ENCODE results near the gene CD320. TPM values are rescaled to one million over a fixed set of nuclear protein-coding genes. Genes with fewer than 3 reads are reported as not detected.

Gene CD320
- total RNA-seq, 2 donors from 2014 or later, result 48.8 to 51.0 TPM

DNA sequence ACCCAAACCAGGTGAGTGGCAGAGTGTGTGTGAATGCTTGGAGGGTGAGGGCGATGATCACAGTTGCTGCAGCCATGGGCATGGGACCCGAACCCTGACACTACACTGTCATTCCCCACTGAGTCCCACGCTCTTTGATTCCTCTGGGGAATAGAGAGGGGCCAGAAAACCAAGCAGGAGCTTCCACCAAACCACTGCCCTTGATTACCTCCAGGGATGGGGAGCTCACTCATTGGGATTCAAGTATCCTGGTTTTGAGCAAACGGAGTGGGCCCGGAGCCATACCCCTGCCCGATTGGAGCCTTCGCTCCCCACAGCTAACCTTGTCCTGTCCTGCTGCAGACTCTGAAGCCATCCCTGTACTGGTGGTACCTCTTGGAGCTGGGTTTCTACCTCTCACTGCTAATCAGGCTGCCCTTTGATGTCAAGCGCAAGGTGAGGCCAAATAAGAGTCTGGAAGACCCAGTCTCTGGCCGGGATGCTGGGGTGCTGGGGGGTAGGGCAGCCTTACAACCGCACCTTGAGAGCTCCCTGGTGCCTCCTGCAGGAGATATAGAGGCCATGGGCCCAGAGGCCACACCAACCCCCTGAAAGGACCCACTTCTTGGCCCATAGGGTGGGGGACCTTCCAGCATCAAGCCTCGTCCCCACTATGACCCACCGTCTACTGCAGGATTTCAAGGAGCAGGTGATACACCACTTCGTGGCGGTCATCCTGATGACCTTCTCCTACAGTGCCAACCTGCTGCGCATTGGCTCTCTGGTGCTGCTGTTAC is 51.7 kb downstream of the CD320 start:
- no peak for DNase-seq (ENCODE audit: low spot score)
- no peaks in the 10 kb centered on the region for H3K27me3 ChIP-seq
- no peak overlapping the region for H3K4me3 ChIP-seq
- no peak for TF ChIP-seq CTCF (IDR thresholded peaks at IDR 0.05)
- no peaks in the 10 kb centered on the region for H3K9me3 ChIP-seq
- peaks cover 0 to 4% of the 10 kb centered on the region in 2 donors for H3K4me1 ChIP-seq
- no peak overlapping the region for H3K27ac ChIP-seq
- H3K36me3 ChIP-seq, result peaks cover 32% of the 10 kb centered on the region

- no peak overlapping the region for H3K4me3 ChIP-seq
- no peaks in the 10 kb centered on the region for H3K27me3 ChIP-seq
- H3K36me3 ChIP-seq, result peaks cover 32% of the 10 kb centered on the region
- no peak for DNase-seq (ENCODE audit: low spot score)
- no peaks in the 10 kb centered on the region for H3K9me3 ChIP-seq
- no peak for TF ChIP-seq CTCF (IDR thresholded peaks at IDR 0.05)
- H3K27ac ChIP-seq, result no peak overlapping the region
- H3K4me1 ChIP-seq, result peaks cover 0 to 12% of the 10 kb centered on the region in 2 donors
Observed at GRCh38 chr19:8255426-8256125, 52.6 kb downstream of the CD320 start.

DNA sequence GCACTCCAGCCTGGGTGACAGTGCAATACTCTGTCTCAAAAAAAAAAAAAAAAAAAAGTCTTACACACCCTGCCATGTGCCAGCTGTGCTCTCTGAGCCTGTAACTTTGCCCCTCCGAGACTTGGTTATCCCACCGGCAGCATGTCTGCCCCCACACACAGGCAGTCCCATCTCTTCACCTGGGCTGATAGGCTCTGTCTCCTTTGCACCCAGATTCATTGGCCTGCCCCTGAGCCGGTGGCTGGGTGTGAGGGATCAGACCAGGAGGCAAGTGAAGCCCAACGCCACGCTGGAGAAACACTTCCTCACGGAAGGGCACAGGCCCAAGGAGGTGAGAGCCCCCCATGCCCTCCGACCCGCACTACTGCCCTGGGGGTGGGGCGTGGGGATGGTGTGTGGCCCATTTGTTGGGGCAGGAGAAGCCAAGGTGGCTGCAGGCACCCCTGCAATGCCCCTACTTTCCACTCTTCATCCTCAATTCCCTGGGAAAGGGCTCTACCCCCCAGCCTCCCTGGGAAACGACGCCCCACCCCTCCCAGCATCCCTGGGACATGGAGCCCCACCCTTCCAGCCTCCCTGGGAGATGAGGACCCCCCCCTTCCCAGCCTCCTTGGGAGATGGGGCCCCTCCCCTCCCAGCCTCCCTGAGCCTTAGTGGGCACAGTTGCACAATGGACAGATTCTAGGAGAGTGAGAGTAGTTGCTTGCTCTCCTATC is 53.7 kb downstream of the CD320 start:
- no peak for DNase-seq (ENCODE audit: low spot score)
- peaks cover 32% of the 10 kb centered on the region for H3K36me3 ChIP-seq
- peaks cover 0 to 17% of the 10 kb centered on the region in 2 donors for H3K4me1 ChIP-seq
- H3K27me3 ChIP-seq, result no peaks in the 10 kb centered on the region
- H3K9me3 ChIP-seq, result no peaks in the 10 kb centered on the region
- no peak for TF ChIP-seq CTCF (IDR thresholded peaks at IDR 0.05)
- no peak overlapping the region for H3K4me3 ChIP-seq
- H3K27ac ChIP-seq, result no peak overlapping the region

GRCh38 chr19:8253678-8254077 is 54.5 kb downstream of the CD320 start:
- Histone ChIP-seq H3K27ac (no peak overlapping the region), H3K4me3 (no peak overlapping the region), H3K36me3 (peaks cover 32% of the 10 kb centered on the region), H3K9me3 (no peaks in the 10 kb centered on the region), H3K4me1 (peaks cover 0 to 17% of the 10 kb centered on the region in 2 donors), H3K27me3 (no peaks in the 10 kb centered on the region)
- TF ChIP-seq CTCF (IDR thresholded peaks at IDR 0.05), result no peak
- no peak for DNase-seq (ENCODE audit: low spot score)

DNA sequence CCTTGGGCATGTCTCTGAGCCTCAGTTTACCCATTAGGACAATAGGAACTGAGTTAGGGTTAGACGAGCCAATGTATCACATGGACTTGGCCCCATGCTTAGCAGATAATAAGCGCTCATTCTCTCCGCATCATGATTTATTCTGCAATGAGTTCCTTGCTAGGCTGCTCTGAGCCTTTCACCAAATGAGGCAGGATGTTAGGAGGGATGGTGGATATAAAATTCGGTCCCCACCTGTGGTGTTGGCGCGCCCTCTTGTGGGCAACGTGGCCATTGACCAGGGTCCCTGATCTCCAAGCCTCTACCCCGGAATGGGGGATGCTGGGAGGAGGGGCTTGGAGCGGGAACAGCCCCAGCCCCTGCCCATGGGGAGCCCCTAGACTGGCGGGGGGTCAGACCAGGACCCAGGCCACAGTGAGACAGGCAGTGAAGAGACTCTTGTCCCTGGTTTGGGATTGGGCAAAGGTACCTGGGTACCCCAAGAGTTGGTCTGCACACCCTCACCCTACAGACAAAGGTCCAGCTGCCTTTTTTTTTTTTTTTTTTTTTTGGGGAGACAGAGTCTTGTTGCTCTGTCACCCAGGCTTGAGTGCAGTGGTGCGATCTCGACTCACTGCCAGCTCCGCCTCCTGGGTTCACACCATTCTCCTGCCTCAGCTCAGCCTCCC is 55.1 kb downstream of the CD320 start:
- TF ChIP-seq CTCF (IDR thresholded peaks at IDR 0.05), result peak; percentile 86 to 96
- Histone ChIP-seq H3K36me3 (peaks cover 30% of the 10 kb centered on the region), H3K27me3 (no peaks in the 10 kb centered on the region), H3K27ac (no peak overlapping the region), H3K9me3 (no peaks in the 10 kb centered on the region), H3K4me1 (peaks cover 0 to 17% of the 10 kb centered on the region in 2 donors), H3K4me3 (no peak overlapping the region)
- peak; percentile 89 for DNase-seq (ENCODE audit: low spot score)

Other genes with a start within 250 kb of the CD320 start
- not detected for gene FBN3, start 158.8 kb downstream of the CD320 start, total RNA-seq
- gene CERS4, start 99.0 kb downstream of the CD320 start, total RNA-seq, result 10 to 100 TPM; 19.4 to 20.5 TPM
- gene NDUFA7, start 13.0 kb upstream of the CD320 start, total RNA-seq, result 10 to 100 TPM; 81.0 to 82.0 TPM
- gene RPS28, start 13.1 kb upstream of the CD320 start, total RNA-seq, result 100 to 1,000 TPM; 158 to 402 TPM
- 10 to 100 TPM; 12.8 to 18.4 TPM for gene KANK3, start 34.9 kb upstream of the CD320 start, total RNA-seq
- gene ANGPTL4, start 55.8 kb upstream of the CD320 start, total RNA-seq, result 10 to 100 TPM; 32.6 to 69.1 TPM
- 10 to 100 TPM; 51.0 to 66.0 TPM for gene RAB11B, start 82.0 kb upstream of the CD320 start, total RNA-seq
- gene MARCHF2, start 104.9 kb upstream of the CD320 start, total RNA-seq, result 100 to 1,000 TPM; 222 to 270 TPM
- 10 to 100 TPM; 51.0 to 76.5 TPM for gene HNRNPM, start 136.6 kb upstream of the CD320 start, total RNA-seq
- under 1 TPM; 0.19 to 0.79 TPM for gene PRAM1, start 194.3 kb upstream of the CD320 start, total RNA-seq
- gene ZNF414, start 205.8 kb upstream of the CD320 start, total RNA-seq, result 10 to 100 TPM in 1 of 2 donors, 1 to 10 TPM in 1; 8.2 to 13.5 TPM